ENCODE results near the gene ZNF697.

DNA sequence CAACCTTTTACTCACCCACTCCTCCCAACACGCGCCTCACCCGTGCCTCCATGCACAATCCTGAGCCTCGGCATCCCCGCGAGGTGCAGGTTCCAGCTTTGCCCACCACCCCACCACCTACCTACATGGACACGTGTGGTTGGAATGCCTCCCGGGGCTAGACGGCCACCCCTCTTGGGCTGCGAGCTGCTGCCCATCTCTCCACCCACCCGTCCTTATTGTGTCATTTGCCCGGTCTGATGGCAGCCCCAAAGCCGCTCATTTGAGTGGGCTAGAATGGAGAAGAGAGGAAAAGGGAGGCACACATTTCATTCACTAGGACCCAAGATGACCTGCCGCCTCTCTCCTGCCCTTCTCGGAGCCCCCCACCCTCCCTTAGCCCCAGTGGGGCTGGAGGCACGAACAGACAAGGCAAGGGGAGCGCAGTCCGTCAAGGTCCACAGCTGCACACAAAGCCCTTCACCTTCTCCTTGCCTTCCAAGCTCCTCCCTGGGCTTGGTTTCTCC, 785 bp downstream of the ZNF697 start:
- TF ChIP-seq, protein P1, sequence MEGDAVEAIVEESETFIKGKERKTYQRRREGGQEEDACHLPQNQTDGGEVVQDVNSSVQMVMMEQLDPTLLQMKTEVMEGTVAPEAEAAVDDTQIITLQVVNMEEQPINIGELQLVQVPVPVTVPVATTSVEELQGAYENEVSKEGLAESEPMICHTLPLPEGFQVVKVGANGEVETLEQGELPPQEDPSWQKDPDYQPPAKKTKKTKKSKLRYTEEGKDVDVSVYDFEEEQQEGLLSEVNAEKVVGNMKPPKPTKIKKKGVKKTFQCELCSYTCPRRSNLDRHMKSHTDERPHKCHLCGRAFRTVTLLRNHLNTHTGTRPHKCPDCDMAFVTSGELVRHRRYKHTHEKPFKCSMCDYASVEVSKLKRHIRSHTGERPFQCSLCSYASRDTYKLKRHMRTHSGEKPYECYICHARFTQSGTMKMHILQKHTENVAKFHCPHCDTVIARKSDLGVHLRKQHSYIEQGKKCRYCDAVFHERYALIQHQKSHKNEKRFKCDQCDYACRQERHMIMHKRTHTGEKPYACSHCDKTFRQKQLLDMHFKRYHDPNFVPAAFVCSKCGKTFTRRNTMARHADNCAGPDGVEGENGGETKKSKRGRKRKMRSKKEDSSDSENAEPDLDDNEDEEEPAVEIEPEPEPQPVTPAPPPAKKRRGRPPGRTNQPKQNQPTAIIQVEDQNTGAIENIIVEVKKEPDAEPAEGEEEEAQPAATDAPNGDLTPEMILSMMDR (IDR thresholded peaks at IDR 0.05; ENCODE audit: insufficient read depth, low read length, poor library complexity, severe bottlenecking): no peak
- no peak for TF ChIP-seq EZH2phosphoT487 (conservative IDR thresholded peaks at IDR 0.05; ENCODE audit: low read length)

Measured in SU-DHL-6 (cell line).